Endothelial cell of umbilical vein (primary cell): ENCODE data around the gene GNPTAB. TPM values are rescaled to one million over a fixed set of nuclear protein-coding genes. Genes with fewer than 3 reads are reported as not detected.

Experiments
- BruUV-seq: library from RNA; stranded (reverse); fragments of 400-500 nt; replicated peaks from 2 replicates; lab custom pipeline; 2021; lab: Mats Ljungman, UMichigan
- CTCF ChIA-PET: fragments of 300-600, 350-600 bp; sonication (Branson Sonifier 250); formaldehyde crosslinking; loops from one replicate; lab custom pipeline; 2021; ENCODE audit warnings: antibody characterized with exemption, inconsistent platforms; lab: Charles Lee
- POLR2A ChIA-PET: fragments of 300-600, 350-600 bp; sonication (Branson Sonifier 250); formaldehyde crosslinking; loops from one replicate; lab custom pipeline; 2021; ENCODE audit warnings: antibody characterized with exemption, inconsistent platforms; lab: Charles Lee
- DNase-seq: peaks from one replicate; pipeline ENCODE4 v3.0.0-alpha.2; 2011; ENCODE audit warnings: low read depth, low spot score
- FAIRE-seq: peaks from 2 replicates; lab custom pipeline; 2011; peaks lifted over from hg19 to GRCh38; lab: Jason Lieb, UNC
- H2AFZ ChIP-seq: 2 replicates; pipeline ENCODE4 v1.6.0; 2012; ENCODE audit warnings: low read depth, low read length, control low read depth, inconsistent platforms
- H3K27ac ChIP-seq: 2 replicates; pipeline ENCODE4 v1.5.1; 2011; ENCODE audit warnings: low read depth, mild to moderate bottlenecking, control low read depth, low read length, moderate library complexity; ENCODE audit not compliant: insufficient read depth
- H3K27me3 ChIP-seq, 2 experiments: 2 replicates each; pipeline versions ENCODE4 v1.6.0 to v1.6.1; 2011; ENCODE audit warnings: low read length in 2 of 2, mixed read lengths in 1 of 2; ENCODE audit not compliant: control insufficient read depth in 2 of 2, insufficient read depth in 2 of 2
- H3K36me3 ChIP-seq, 2 experiments: 2 replicates in 1 of 2; 3 replicates in 1 of 2; pipeline ENCODE4 v1.5.1; 2011; ENCODE audit warnings: low read length in 2 of 2, mild to moderate bottlenecking in 1 of 2, moderate library complexity in 1 of 2; ENCODE audit not compliant: control insufficient read depth in 2 of 2, insufficient read depth in 2 of 2; ENCODE audit errors: extremely low read depth in 1 of 2
- H3K4me1 ChIP-seq: 3 replicates; pipeline ENCODE4 v1.5.1; 2011; ENCODE audit warnings: mild to moderate bottlenecking, low read length; ENCODE audit not compliant: control insufficient read depth, insufficient read depth; ENCODE audit errors: extremely low read depth
- H3K4me2 ChIP-seq: 2 replicates; pipeline ENCODE4 v1.6.1; 2011; ENCODE audit warnings: low read length, control low read depth, mixed read lengths; ENCODE audit not compliant: insufficient read depth
- H3K4me3 ChIP-seq, 3 experiments: fragments of 200-600 bp in 1 of 3; sonication (generic), shearing (Covaris generic) in 1 of 3; replicated peaks in 1 of 3; 2 replicates each; pipeline ENCODE4 v1.5.1; 2011 to 2016; ENCODE audit warnings: control low read depth in 3 of 3, low read length in 3 of 3, mild to moderate bottlenecking in 2 of 3, inconsistent platforms in 1 of 3, low read depth in 1 of 3, moderate library complexity in 1 of 3; ENCODE audit not compliant: insufficient read depth in 1 of 3
- H3K79me2 ChIP-seq: 2 replicates; pipeline ENCODE4 v1.6.0; 2012; ENCODE audit warnings: low read length, inconsistent platforms; ENCODE audit not compliant: control insufficient read depth, insufficient read depth
- H3K9ac ChIP-seq: replicated peaks from 2 replicates; pipeline ENCODE3; 2011; ENCODE audit warnings: low read length, control low read depth; ENCODE audit not compliant: insufficient read depth; ENCODE audit errors: extremely low read depth
- H3K9me1 ChIP-seq: replicated peaks from 3 replicates; pipeline ENCODE4 v1.6.0; 2011; ENCODE audit warnings: mild to moderate bottlenecking, low read length; ENCODE audit not compliant: control insufficient read depth, insufficient read depth; ENCODE audit errors: extremely low read depth
- H3K9me3 ChIP-seq: replicated peaks from 2 replicates; pipeline ENCODE4 v1.5.1; 2012; ENCODE audit warnings: low read length, inconsistent platforms; ENCODE audit not compliant: control insufficient read depth, insufficient read depth
- H4K20me1 ChIP-seq: replicated peaks from 2 replicates; pipeline ENCODE3; 2011; ENCODE audit warnings: mild to moderate bottlenecking, low read length; ENCODE audit not compliant: control insufficient read depth, insufficient read depth; ENCODE audit errors: extremely low read depth
- CTCF ChIP-seq, 2 donors: IDR thresholded peaks; 1 replicate in 1 of 2; 2 replicates in 1 of 2; pipeline ENCODE4 v1.5.1; 2011; ENCODE audit warnings: low read length in 2 of 2, mild to moderate bottlenecking in 2 of 2, moderate library complexity in 2 of 2, control low read depth in 1 of 2, inconsistent platforms in 1 of 2, low read depth in 1 of 2; ENCODE audit not compliant: insufficient read depth in 1 of 2; ENCODE audit errors: extremely low read depth in 1 of 2
- EZH2 ChIP-seq: IDR thresholded peaks from 2 replicates; pipeline ENCODE4 v1.6.1; 2012; ENCODE audit warnings: borderline replicate concordance, low read depth, mild to moderate bottlenecking, moderate library complexity, low read length, inconsistent platforms; ENCODE audit not compliant: severe bottlenecking
- FOS ChIP-seq: IDR thresholded peaks from 2 replicates; pipeline ENCODE4 v1.6.1; 2011; ENCODE audit warnings: mild to moderate bottlenecking, low read length, moderate library complexity, borderline replicate concordance; ENCODE audit not compliant: insufficient read depth
- GATA2 ChIP-seq: IDR thresholded peaks from 2 replicates; pipeline ENCODE4 v1.7.0; 2011; ENCODE audit warnings: low read depth, mild to moderate bottlenecking, moderate library complexity, mixed read lengths, low read length; ENCODE audit not compliant: insufficient read length, insufficient read depth
- JUN ChIP-seq: IDR thresholded peaks from 2 replicates; pipeline ENCODE4 v1.6.1; 2011; ENCODE audit warnings: borderline replicate concordance, low read depth; ENCODE audit not compliant: insufficient read length, insufficient read depth
- MAX ChIP-seq: IDR thresholded peaks from 2 replicates; pipeline ENCODE4 v1.6.1; 2011; ENCODE audit not compliant: insufficient read depth, insufficient read length
- MYC ChIP-seq: IDR thresholded peaks from one replicate; pipeline ENCODE4 v1.6.1; 2011; ENCODE audit warnings: mild to moderate bottlenecking, low read depth, low read length
- POLR2AphosphoS5 ChIP-seq: IDR thresholded peaks from 2 replicates; pipeline ENCODE4 v1.6.1; 2012; ENCODE audit warnings: low read depth, mild to moderate bottlenecking, control low read depth, low read length, moderate library complexity; ENCODE audit not compliant: insufficient read depth
- dilution Hi-C: fragments of 300-500 bp; cut with MboI; formaldehyde crosslinking; loops from one replicate; pipeline ENCODE4 v1.15.0; 2019; ENCODE audit warnings: low sequenced_read_pairs; ENCODE audit not compliant: extremely low pct_ligation_motif_present
- intact Hi-C: fragments of 100-400 bp; cut with micrococcal nuclease; formaldehyde crosslinking; loops from one replicate; pipeline ENCODE4 v1.10.0; 2022
- polyA plus RNA-seq, 4 experiments: library from polyadenylated mRNA; depleted of rRNA in 3 of 4; stranded (reverse) in 3 of 4; unstranded in 1 of 4; fragments of >200 nt; gene quantifications; 2 replicates each; pipeline versions ENCODE4 v1.2.1 to v1.2.3, GENCODE V29; 2011 to 2012; ENCODE audit warnings: missing spikeins in 1 of 4
- total RNA-seq: library from RNA; stranded (reverse); gene quantifications from 2 replicates; pipeline ENCODE4 v1.2.3, GENCODE V29; 2021

Gene GNPTAB
- total and polyA plus RNA-seq, 2 donors (not counting 3 experiments of a cell fraction or from before 2014, with no cell fraction given): 15.6 to 39.5 TPM

DNA sequence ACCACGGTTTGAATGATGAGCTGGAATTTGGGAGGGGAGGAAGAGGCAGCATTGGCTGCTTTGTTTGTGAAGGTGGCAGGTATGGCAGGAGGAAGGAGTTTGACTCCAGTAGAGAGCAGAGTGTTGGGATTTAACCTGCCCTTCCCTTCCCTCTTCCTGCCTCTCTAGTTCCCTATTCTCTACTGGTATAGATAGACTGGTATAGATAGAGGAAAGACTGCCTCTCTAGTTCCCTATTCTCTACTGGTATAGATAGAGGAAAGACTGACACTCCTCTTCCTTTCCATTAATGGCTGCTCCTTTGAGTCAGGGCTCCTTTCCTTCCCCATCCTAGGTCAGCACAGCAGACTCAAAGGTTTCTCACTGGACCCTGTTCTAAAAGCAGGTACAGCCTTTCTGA, 83.1 kb downstream of the GNPTAB start:
- POLR2A ChIA-PET: no interaction called here
- intact Hi-C loops: no loop called here
- Histone ChIP-seq H2AFZ (no peak overlapping the region), H3K4me1 (no peaks in the 10 kb centered on the region), H3K27me3 (no peaks in the 10 kb centered on the region), H3K36me3 (peaks cover 0 to 12% of the 10 kb centered on the region in 2 experiments), H3K9me1 (no peaks in the 10 kb centered on the region), H3K9me3 (no peaks in the 10 kb centered on the region), H3K4me2 (no peak overlapping the region), H3K79me2 (no peaks in the 10 kb centered on the region), H3K9ac (no peak overlapping the region), H3K27ac (no peak overlapping the region), H3K4me3 (no peak overlapping the region), H4K20me1 (no peaks in the 10 kb centered on the region)
- dilution Hi-C loops: no loop called here
- CTCF ChIA-PET: interaction anchor here (1.8 kb wide), 1 partner anchor 12 kb away, joined by 7 read pairs; no protein-coding TSS in a partner anchor
- FAIRE-seq: no peak
- no peak for TF ChIP-seq GATA2
- no peak for TF ChIP-seq JUN
- no peak for TF ChIP-seq FOS
- TF ChIP-seq POLR2AphosphoS5: no peak
- no peak for TF ChIP-seq MAX
- no peak for TF ChIP-seq CTCF (IDR thresholded peaks at IDR 0.05; ENCODE audit: extremely low read depth in 1 of 2, insufficient read depth in 1 of 2, low read depth in 1 of 2, low read length in 2 of 2)
- no peak for TF ChIP-seq MYC
- no peak for TF ChIP-seq EZH2
- no TSS peak for BruUV-seq
- DNase-seq: no peak
